AG04449 (cell line): ENCODE data around the gene SLC9A9.

Experiments
- CTCF ChIA-PET: fragments of 350-600 bp; formaldehyde crosslinking; extraction: SDS; loops from one replicate; lab custom pipeline; 2021; ENCODE audit warnings: antibody characterized with exemption; lab: Yijun Ruan, JAX
- POLR2A ChIA-PET: fragments of 400-600, 350-600 bp; formaldehyde crosslinking; extraction: SDS; loops from one replicate; lab custom pipeline; 2020; ENCODE audit warnings: antibody characterized with exemption, inconsistent platforms; lab: Yijun Ruan, JAX
- DNase-seq: peaks from one replicate; pipeline ENCODE4 v3.0.0-alpha.2; 2010; ENCODE audit warnings: low read depth, low spot score
- H3K4me3 ChIP-seq: 2 replicates; pipeline ENCODE4 v1.5.1; 2011; ENCODE audit warnings: low read depth, mild to moderate bottlenecking, control low read depth, low read length
- CTCF ChIP-seq: IDR thresholded peaks from one replicate; pipeline ENCODE4 v1.5.1; 2011; ENCODE audit warnings: mild to moderate bottlenecking, moderate library complexity, low read length, control low read depth, inconsistent platforms; ENCODE audit not compliant: insufficient read depth; ENCODE audit errors: missing control alignments

Gene SLC9A9

GRCh38 chr3:143674100-143674968 is 173.9 kb downstream of the SLC9A9 start:
- peak; percentile 83 for TF ChIP-seq CTCF
- no peak overlapping the region for H3K4me3 ChIP-seq
- ChIA-PET CTCF (interaction anchor here (0.7 to 2.8 kb wide), 24 partner anchors 10 to 642 kb away, joined by 3 to 13 read pairs (median 4); no protein-coding TSS in a partner anchor), POLR2A (no interaction called here)
- peak; percentile 10 for DNase-seq

DNA sequence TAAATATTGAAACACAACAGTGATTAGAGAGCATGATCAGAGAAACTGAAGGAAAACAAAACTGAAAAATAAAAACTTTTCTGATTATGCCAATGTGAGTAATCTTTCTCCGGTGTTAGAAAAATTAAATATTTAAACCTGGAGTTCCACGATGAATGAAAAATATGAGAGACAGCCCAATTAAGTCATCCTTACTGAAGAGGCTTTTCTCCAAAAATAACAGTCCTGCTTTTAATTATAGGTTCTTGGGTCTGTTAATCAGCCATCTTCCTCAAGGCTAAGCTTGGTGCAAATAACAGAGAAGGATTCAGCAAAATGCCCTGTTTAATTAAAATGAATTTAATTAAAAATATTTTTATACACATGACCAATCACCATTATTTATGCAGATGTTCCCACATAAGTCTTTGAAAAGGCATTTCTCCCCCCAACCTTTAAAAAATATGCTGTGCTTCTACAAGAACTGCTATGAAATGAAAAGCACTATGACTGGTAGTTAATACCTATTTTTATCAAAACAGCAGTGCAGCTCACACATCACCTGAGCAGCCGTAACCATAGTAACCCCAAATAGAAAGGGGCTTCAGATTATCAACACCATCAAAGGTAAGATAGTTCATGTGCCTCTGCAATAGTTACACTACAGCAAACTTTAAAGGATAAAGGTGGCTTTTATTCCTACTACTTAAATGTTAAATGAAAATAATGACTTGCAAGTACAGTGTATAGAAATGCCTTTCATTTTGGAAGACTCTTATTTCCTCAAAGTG is 175.7 kb downstream of the SLC9A9 start:
- no peak for TF ChIP-seq CTCF
- H3K4me3 ChIP-seq, result no peak overlapping the region
- POLR2A ChIA-PET, result no interaction called here
- CTCF ChIA-PET, result interaction anchor here (1.3 kb wide), 1 partner anchor 537 kb away, joined by 3 read pairs; no protein-coding TSS in a partner anchor
- DNase-seq, result no peak

DNA sequence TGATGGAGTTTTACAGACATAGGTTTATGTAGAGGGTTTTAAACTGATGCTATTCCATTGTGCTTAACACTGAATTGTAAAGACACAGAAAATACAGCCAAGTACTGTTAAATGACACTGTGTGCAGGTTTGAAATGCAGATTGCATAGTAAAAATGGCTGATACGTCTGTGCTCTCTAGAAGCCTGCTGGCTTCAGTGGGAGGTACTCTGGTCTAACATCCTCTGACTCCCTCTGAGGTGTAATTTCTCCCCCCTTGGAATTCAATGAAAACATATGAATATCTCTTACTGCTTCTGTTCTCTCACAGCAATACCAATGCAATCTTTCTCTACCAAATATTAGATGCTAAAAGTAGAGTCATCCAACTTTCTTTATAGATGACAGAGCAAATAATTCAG is 176.6 kb downstream of the SLC9A9 start:
- ChIA-PET CTCF (no interaction called here), POLR2A (no interaction called here)
- H3K4me3 ChIP-seq, result no peak overlapping the region
- DNase-seq, result no peak
- TF ChIP-seq CTCF, result no peak

GRCh38 chr3:143668924-143669790 is 179.1 kb downstream of the SLC9A9 start:
- TF ChIP-seq CTCF, result no peak
- no peak for DNase-seq
- H3K4me3 ChIP-seq, result no peak overlapping the region
- CTCF ChIA-PET, result no interaction called here
- POLR2A ChIA-PET, result no interaction called here

DNA sequence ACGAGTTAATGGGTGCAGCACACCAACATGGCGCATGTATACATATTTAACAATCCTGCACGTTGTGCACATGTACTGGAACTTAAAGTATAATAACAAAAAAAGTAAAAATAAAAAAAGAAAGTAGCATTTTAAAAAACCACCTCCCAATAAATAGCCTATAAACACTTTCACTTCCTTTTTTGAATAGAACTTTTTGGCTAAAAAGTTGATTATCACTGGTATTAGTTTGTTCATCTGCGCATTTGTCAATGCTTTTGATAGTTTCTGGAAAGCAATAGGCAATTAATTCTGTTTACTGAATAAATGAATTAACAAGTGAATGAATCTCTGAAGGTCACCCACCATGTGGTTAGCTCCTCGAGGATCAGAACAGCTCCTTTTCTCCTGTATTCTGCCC is 179.9 kb downstream of the SLC9A9 start:
- POLR2A ChIA-PET, result no interaction called here
- no peak for DNase-seq
- no peak overlapping the region for H3K4me3 ChIP-seq
- no peak for TF ChIP-seq CTCF
- CTCF ChIA-PET, result no interaction called here
